NOMO-1 treated with DMSO at 0.1 percent for 48 hours (cell line): ENCODE results near the gene ALG6.
A peak's percentile ranks its signal among the peaks of the same experiment; 100 is the strongest.

ENCODE experiments used
- DNase-seq: peaks from one replicate; lab custom pipeline; 2025; ENCODE audit not compliant: unreplicated experiment; lab: John Stamatoyannopoulos, UW

The ALG6 gene

DNA sequence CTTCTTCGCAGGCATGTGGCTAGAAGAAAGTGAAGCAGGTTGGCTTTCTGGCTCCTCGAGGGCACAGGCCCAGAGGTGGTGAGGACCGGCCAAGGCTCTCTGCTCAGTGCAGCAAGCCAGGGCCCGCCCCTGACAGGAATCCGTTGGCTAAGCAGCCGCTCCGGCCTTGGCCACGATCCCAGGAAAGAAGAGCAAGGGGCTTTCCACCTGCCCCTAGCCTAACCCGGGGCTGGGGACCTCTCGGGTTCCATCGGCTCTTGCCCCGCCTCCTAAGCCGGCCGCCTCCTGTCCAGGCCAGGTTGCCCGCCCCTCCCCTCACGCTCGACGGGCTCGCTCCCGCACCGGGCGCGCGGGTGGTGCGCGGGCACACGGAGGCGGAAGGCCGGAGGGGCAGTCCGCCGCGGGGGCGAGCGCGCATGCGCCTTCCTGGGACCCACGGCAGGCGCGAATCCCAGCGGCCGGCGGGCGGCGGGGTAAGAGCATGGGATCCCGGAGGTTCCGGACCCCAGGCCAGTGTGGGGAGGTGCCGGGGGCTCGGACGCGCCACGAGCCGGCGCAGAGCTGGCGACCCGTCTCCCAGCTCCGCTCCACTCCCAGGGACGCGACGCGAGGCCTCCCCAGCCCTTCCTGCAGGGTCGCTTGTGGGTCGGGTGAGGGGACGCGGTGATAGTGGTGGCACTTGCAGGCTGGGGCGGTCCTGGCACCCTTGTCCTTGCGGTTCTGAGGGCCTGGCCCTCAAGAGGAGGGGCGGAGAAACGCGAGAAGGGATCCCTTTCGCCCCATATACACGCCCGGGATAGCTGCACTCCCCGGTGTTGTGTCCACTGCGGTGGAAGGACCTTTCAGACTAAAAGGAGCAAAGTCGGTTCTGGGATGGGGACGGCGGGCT, at the start of gene ALG6:
Gene ALG6, plus strand, starts transcription at position 413 of the 889 bp plus-strand sequence. CDS start 3,351 bp downstream, outside the sequence.
- peak; percentile 85 for DNase-seq

DNA sequence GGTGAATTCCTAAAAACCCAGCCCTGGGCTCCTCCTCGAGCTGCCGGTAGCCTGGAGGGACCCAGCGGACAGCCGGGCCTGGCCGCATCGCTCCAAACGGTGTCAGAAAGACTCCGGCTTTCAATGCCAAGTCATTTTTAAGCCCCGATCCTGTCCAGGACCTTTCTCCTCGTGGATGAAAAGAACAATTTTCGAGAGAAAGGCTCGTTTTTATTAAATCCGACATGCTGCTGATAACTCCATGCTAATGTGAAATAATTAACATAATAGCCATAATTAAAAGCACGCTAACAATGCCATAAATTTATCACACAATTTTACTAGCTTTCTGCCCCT, 49.6 kb upstream of the ALG6 start:
- no peak for DNase-seq

DNA sequence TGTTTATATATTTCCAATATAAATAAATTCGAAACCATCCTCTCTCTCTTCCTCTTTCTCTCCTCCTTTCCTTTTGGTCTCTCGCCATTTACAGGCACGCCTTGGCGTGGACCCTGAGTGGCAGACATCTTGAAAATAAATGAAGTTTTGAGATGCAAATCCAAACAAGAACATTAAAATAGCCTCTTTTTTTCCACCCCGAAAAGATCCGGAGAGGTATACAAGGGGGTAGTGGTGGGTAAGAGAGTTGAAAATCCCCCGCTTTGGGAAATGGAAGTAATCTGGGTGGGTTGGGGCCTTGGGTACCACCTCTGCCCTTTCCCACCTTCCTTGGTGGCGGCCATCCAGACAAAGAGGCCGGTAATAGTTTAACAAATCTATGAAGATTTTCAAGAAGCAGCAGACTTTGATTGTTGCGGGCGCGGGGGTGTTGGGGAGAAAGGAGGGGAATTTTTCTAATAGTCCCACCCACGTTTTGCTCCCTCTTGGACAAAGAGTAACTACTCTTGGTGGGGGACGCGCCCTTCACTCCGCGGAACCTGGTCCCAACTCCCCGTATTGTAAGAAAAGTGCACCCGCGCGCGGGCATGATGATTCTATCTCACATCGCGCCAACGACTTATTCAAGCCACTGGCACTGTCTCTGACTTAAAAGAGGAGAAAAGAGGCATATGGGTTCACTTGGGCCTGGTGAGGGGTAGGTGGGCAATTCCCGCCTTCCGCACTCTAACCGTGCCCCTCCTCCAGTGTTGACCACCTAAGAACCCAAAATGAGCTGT, 49.0 kb upstream of the ALG6 start:
- DNase-seq = no peak

DNA sequence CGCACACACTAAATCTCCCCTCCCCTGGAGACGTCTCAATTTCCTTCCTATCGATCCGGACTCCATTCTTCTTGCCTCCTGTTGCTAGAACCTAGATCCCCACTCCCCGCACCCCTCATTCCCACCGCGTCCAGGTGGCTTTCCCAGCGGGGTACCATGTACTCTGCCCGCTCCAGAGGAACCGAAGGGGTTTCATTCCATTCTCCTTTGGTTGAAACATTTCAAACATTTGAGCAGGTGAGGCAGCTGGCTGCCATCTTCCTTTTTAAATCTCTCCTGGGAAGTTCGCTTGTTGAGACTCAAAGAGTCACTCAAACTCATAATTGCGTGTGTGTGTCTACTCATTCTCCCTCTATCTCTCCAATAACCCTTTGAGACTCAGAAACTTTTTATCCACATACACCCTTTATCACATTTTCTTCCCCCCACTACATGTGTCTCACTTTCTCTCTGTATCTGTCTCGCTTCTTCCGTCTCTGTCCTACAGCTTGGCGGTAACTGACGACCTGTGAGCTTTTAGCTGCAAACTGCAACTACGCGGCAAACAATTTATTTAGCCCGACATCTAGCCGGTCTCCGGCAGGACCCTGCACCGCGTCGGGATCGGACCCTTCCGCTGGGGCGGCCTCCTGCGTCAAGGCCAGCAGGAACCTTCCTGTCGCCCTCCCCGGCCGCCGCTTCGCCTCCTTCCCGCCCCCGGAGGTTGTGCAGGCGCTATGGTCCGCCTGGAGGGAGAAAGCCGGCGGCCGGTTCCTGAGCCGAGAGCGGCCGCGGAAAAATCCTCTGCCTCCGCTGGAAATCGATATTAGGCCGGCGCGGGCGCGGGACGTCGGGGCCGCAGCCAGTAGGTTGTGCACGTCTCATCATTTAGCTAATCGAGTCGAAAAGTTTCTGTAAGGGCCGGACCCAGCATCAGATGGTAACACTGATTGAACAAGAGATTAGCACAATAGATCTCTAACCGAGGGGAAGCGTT, 48.1 kb upstream of the ALG6 start:
- DNase-seq = no peak

GRCh38 chr1:63320022-63320721, 47.3 kb upstream of the ALG6 start:
- DNase-seq = no peak

DNA sequence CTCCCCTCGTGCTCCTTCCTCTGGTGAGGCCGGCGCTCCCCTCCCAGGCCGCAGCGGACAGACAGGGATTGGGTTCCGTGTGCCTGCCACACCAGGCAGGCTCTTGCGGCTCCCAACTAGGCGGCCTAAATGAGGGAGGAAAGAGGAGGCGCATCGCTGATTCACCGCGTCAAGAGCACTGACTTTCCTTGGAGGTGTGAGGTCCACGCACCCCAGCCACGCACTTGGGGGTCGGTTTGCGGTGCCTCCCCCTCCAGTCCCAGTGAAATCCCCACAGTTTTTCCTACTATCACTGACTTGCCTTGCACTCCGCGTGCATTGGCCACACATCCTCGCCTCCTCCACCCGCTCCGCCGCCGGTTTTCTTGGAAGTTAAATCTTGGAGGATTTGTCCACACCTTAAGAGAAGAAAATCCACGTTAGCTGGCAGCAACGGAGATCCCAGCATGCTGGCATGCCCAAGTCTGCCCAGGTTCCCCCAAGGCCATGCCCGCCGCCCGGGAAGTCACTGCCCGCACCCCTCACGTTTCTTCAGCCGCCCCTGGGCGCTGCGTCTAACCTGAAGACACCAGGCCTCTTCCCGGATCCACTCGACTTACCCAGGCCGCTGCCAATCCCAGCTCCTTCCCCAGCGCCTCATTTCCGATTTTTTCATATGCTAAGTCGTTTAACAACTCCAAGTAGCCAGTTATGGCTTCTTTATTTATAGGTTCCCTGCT, 46.2 kb upstream of the ALG6 start:
- no peak for DNase-seq

DNA sequence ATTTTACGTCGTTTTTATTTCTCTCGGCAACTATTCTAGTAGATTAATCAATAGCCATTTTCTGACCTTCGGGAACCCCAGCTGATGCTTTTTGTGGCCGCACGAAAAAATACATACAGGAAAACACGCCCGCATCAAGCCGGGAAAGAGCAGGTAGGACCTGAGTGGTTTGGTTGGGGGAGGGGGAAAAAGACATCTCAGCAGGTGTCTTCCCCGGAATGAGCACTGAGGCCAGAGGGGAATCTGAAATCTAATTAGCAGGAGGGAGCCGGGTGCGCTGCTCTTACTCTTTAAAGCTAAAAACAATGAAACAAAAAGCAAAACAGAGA, 45.7 kb upstream of the ALG6 start:
- DNase-seq = no peak

DNA sequence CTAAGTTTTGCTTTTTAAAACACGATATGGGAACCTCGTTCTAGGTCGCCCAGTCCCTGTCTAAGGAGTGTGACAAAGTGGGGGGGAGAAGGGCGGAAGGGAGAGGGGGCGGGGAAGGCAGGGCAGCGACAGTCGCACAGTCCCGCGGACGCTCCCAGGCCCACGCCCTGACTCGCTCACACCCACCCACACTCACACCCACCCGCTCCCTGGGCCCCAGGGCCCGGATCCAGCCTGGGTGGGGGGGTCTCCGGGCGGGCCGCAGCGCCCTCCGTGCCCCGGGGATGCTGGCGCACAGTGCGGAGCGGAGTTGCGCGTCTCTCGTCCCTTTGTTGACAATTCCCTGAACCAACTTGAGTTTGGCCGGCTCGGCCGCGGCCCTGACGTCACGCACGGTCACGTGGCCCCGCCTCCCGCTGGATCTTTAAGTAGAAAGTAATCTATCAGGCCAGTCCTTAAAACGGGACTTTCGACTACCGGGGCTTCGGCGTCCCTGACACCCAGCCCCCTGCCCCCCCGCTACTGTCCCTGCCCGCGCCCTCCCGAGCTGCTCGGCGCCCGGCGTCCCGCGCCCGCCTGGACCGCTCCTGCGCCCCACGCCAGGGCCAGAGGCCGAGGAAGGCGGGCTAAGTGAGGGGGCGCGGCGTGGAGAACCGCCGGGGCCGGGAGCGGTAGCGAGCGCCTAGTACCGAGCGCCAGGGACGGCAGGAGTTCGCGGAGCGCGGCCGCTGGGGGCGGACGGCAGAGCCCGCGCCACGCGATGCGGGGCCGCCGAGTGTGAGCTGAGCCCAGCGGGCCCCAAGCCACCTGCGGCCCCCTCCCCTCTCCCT, 45.1 kb upstream of the ALG6 start, which contains the start of gene FOXD3:
Gene FOXD3, plus strand, starts transcription at position 454 of the 830 bp plus-strand sequence. CDS start 492 bp downstream, outside the sequence.
- DNase-seq = no peak

GRCh38 chr1:63322944-63323864, 44.2 kb upstream of the ALG6 start:
- DNase-seq = no peak

- DNase-seq = no peak
These were observed 43.3 kb upstream of the ALG6 start for GRCh38 chr1:63323865-63324778.

DNA sequence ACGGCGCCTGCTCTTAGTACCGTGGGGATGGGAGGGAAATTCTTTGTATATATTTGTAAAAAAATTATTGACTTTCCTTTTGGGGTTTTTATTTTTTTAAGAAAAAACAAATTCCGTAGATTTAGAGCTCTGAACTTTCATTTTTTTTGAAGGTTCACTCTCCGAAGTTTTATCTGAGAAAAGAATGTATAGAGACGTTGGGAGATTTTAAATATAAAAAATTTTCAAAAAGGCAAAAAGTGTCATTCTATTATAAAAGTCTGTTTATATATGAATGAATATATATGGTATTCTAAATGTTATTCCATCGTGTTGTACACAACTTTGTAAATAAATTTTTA, 42.7 kb upstream of the ALG6 start:
- DNase-seq = no peak

- DNase-seq = no peak
These were observed 42.0 kb upstream of the ALG6 start for GRCh38 chr1:63325279-63325985.

DNA sequence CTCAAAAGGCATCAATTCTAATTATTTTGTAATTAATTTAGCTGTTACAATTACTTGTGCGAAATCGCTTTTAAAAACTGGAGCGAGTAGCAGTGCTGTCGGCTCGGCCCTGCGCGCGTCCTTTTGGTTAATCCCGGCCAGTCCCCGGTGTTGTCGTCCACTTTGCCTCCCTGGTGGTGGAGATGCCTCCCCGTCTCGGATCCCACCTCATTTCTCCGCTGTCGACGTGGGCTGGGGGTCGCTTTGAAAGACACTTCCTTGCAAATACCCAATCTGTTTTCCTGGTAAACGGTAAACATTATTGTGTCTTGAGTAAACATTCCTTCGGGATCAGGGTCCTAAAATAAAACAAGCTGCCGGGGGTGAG, 41.3 kb upstream of the ALG6 start:
- no peak for DNase-seq

- DNase-seq = no peak
These were observed 40.7 kb upstream of the ALG6 start for GRCh38 chr1:63326473-63327380.

GRCh38 chr1:63327417-63328054, 39.9 kb upstream of the ALG6 start:
- DNase-seq = no peak
